Heart right ventricle (tissue), 16 donors: ENCODE results near the gene ANK3. TPM values are rescaled to one million over a fixed set of nuclear protein-coding genes. Genes with fewer than 3 reads are reported as not detected.

Experiments
- ATAC-seq, 8 donors: fragments of 200-7000 bp; cut with Tn5 transposase; one replicate each; pipeline ENCODE4 v1.9.1; 2020; ENCODE audit warnings: mild to moderate bottlenecking in 8 of 8, moderate library complexity in 8 of 8, moderate number of reproducible peaks in 1 of 8
- DNase-seq, 2 donors: peaks; one replicate each; pipeline ENCODE4 v3.0.0-alpha.2; 2020
- H3K27ac ChIP-seq, 10 donors: fragments of 200-600 bp; sonication (generic) in 2 of 10; one replicate each; pipeline versions ENCODE4 v1.5.0 to v1.8.0; 2020 to 2022; ENCODE audit warnings: mild to moderate bottlenecking in 3 of 10
- H3K27me3 ChIP-seq, 7 donors: fragments of 200-600 bp; one replicate each; pipeline ENCODE4 v1.8.0; 2021 to 2022; ENCODE audit warnings: mild to moderate bottlenecking in 2 of 7
- H3K36me3 ChIP-seq, 9 donors: fragments of 200-600 bp; sonication (generic) in 1 of 9; one replicate each; pipeline versions ENCODE4 v1.5.0 to v1.8.0; 2020 to 2022; ENCODE audit warnings: mild to moderate bottlenecking in 2 of 9
- H3K4me1 ChIP-seq, 9 donors: fragments of 200-600 bp; sonication (generic) in 1 of 9; one replicate each; pipeline versions ENCODE4 v1.5.0 to v1.8.0; 2020 to 2022; ENCODE audit warnings: mild to moderate bottlenecking in 4 of 9
- H3K4me3 ChIP-seq, 10 donors: fragments of 200-600 bp; sonication (generic) in 2 of 10; one replicate each; pipeline versions ENCODE4 v1.5.0 to v1.8.0; 2020 to 2022; ENCODE audit warnings: mild to moderate bottlenecking in 7 of 10, moderate library complexity in 2 of 10
- H3K9me3 ChIP-seq, 11 donors: fragments of 200-600 bp in 10 of 11; sonication (generic) in 2 of 11; one replicate each; pipeline versions ENCODE4 v1.5.0 to v1.8.0; 2013 to 2022; ENCODE audit warnings: mild to moderate bottlenecking in 2 of 11, control low read depth in 1 of 11, moderate library complexity in 1 of 11
- CTCF ChIP-seq, 9 donors: fragments of 200-600 bp; sonication (generic) in 2 of 9; IDR thresholded peaks; one replicate each; pipeline versions ENCODE4 v1.5.0 to v1.8.0; 2021 to 2022; ENCODE audit warnings: antibody characterized with exemption in 9 of 9, mild to moderate bottlenecking in 5 of 9, moderate library complexity in 1 of 9
- WGBS, 2 donors: extraction: QIAGEN DNeasy Blood & Tissue Kit; methylation state at CpG; one replicate each; pipeline ENCODE4 v1.1.7; 2013; ENCODE audit warnings: inconsistent platforms in 1 of 2; 5-methylcytosine and 5-hydroxymethylcytosine counted together
- intact Hi-C, 10 donors: fragments of 100-400 bp; cut with DNase I; formaldehyde crosslinking; loops; one replicate each; pipeline versions ENCODE4 v1.11.1 to v1.14.2; 2022
- polyA plus RNA-seq, 2 donors: library from polyadenylated mRNA; stranded (reverse); fragments of 200-250 nt; gene quantifications; one replicate each; pipeline ENCODE4 v1.2.3, GENCODE V29; 2013
- total RNA-seq, 10 donors: library from RNA; stranded (reverse); fragmentation: NEBNext Ultra II Directional in 3 of 10; extraction: Animal tissue kit (Norgen Biotek cat#: 25700) in 3 of 10; gene quantifications; one replicate each; pipeline versions ENCODE4 v1.2.1 to v1.2.4, GENCODE V29; 2021 to 2023
- donor health status: Arrhythmogenic right ventricular cardiomyopathy.
- donor health status: ischemic (EF 13 %, LVEDD 7.1; RV severe dilation, severe dysfunction).
- donor health status: healthy with polysubstance abuse.
- donor health status: DM: no; HTN: yes; CAD: no.
- donor health status: DM: no; HTN: no; CAD: no.
- donor health status: ischemic (EF 25% LVEDD 6.9; RV normal size, moderate dysfunction).
- donor health status: ischemic (EF 25% LVEDD 5.7; RV mildly dilated, moderate dysfunction).
- donor health status: healthy.
- donor health status: DM: yes; HTN: yes; CAD: no.
- donor health status: Ischemic cardiomyopathy.
- donor health status: ischemic (EF 35%, LVEDD 5.7; RV mildly dilated, moderate dysfunction).
- donor health status: nonischemic (EF 11% LVEDD 7.7; RV severe dilation, severe dysfunction).
- donor health status: DM: yes; HTN: yes; CAD: no.
- donor health status: PGD.
- donor health status: ischemic (EF 29% LVEDD 5.4; RV normal size, mild dysfunction).
- donor health status: nonischemic (EF 23%, LVEDD 6.1; RV moderate dilation, normal function).

Gene ANK3
- total and polyA plus RNA-seq, 12 donors: 34.4 to 287 (median 245) TPM

- Histone ChIP-seq H3K27ac (peak overlapping the region in 9 of 10 donors; percentile 1 to 81 (median 63)), H3K36me3 (peaks cover 0 to 9% (median 0%) of the 10 kb centered on the region in 9 donors), H3K4me1 (peaks cover 0 to 65% (median 24%) of the 10 kb centered on the region in 9 donors), H3K9me3 (no peaks in the 10 kb centered on the region), H3K4me3 (no peak overlapping the region), H3K27me3 (no peaks in the 10 kb centered on the region)
- no peak for TF ChIP-seq CTCF (IDR thresholded peaks at IDR 0.05)
- no peak for DNase-seq
- WGBS, 2 donors: 83 to 85% methylated on average over 2 of the region's 2 CpGs
- intact Hi-C loops: loop anchor here in 1 of 10 donors (5.0 kb wide), 1 partner anchor 46 kb away; no protein-coding TSS in a partner anchor
- no peak for ATAC-seq
Measured at GRCh38 chr10:60283397-60283796, 106.3 kb downstream of the ANK3 start.

- TF ChIP-seq CTCF (IDR thresholded peaks at IDR 0.05): no peak
- intact Hi-C loops: loop anchor here in 1 of 10 donors (5.0 kb wide), 1 partner anchor 46 kb away; no protein-coding TSS in a partner anchor
- no peak overlapping the region for H3K4me3 ChIP-seq
- DNase-seq (no peak), ATAC-seq (no peak)
- peaks cover 0 to 63% (median 22%) of the 10 kb centered on the region in 9 donors for H3K4me1 ChIP-seq
- H3K27me3 ChIP-seq: no peaks in the 10 kb centered on the region
- no peaks in the 10 kb centered on the region for H3K9me3 ChIP-seq
- peaks cover 0 to 14% (median 0%) of the 10 kb centered on the region in 9 donors for H3K36me3 ChIP-seq
- WGBS, 2 donors: 67 to 77% methylated on average over 5 of the region's 5 CpGs
- peak overlapping the region; percentile 23 to 81 (median 62) for H3K27ac ChIP-seq
Measured at GRCh38 chr10:60282771-60283353, 106.8 kb downstream of the ANK3 start.

GRCh38 chr10:60281792-60282353, 107.8 kb downstream of the ANK3 start:
- ATAC-seq: peak in 7 of 8 donors; percentile 38 to 93 (median 87)

More at GRCh38 chr10:60281792-60282353, 107.8 kb downstream of the ANK3 start:
- TF ChIP-seq CTCF (IDR thresholded peaks at IDR 0.05): no peak
- Histone ChIP-seq H3K27ac (peak overlapping the region; percentile 23 to 81 (median 62)), H3K4me1 (peaks cover 0 to 55% (median 19%) of the 10 kb centered on the region in 9 donors), H3K9me3 (no peaks in the 10 kb centered on the region), H3K36me3 (peaks cover 0 to 24% (median 0%) of the 10 kb centered on the region in 9 donors), H3K27me3 (no peaks in the 10 kb centered on the region), H3K4me3 (peak overlapping the region in 1 of 10 donors; percentile 1)
- WGBS, 2 donors: 39 to 53% methylated on average over 6 of the region's 6 CpGs
- intact Hi-C loops: loop anchor here in 1 of 10 donors (5.0 kb wide), 1 partner anchor 45 kb away; no protein-coding TSS in a partner anchor
- no peak for DNase-seq
